Activated naive CD4-positive, alpha-beta T cell treated with Interleukin-2 at 50 U/mL for 16 hours (primary cell): ENCODE data around the gene MAST4.
"Not testable (repeated sequence)": the region's sequence is repeated elsewhere in the genome, so short reads cannot be mapped to it uniquely, and the experiment has no call there.

Experiments used
- DNase-seq: peaks from one replicate; pipeline ENCODE4 v3.0.0-alpha.2; 2020

MAST4 gene

GRCh38 chr5:66818304-66818934 is 222.2 kb downstream of the MAST4 start:
- no peak for DNase-seq

- no peak for DNase-seq
These were observed 222.7 kb downstream of the MAST4 start for GRCh38 chr5:66818935-66819328.

GRCh38 chr5:66820630-66821207 is 224.5 kb downstream of the MAST4 start:
- DNase-seq = no peak

GRCh38 chr5:66821688-66822429 is 225.7 kb downstream of the MAST4 start:
- peak; percentile 51 for DNase-seq

- DNase-seq = not testable (repeated sequence)
These were observed 226.7 kb downstream of the MAST4 start for GRCh38 chr5:66822906-66823305.

GRCh38 chr5:66824476-66824875 is 228.3 kb downstream of the MAST4 start:
- DNase-seq = no peak

- no peak for DNase-seq
These were observed 230.1 kb downstream of the MAST4 start for GRCh38 chr5:66826263-66826662.

- no peak for DNase-seq
These were observed 230.5 kb downstream of the MAST4 start for GRCh38 chr5:66826696-66827095.

GRCh38 chr5:66828046-66828547 is 231.9 kb downstream of the MAST4 start:
- no peak for DNase-seq

GRCh38 chr5:66828548-66829357 is 232.6 kb downstream of the MAST4 start:
- DNase-seq = peak; percentile 61

GRCh38 chr5:66829358-66829674 is 233.1 kb downstream of the MAST4 start:
- DNase-seq = no peak

GRCh38 chr5:66829826-66830225 is 233.6 kb downstream of the MAST4 start:
- no peak for DNase-seq

GRCh38 chr5:66830636-66831035 is 234.4 kb downstream of the MAST4 start:
- no peak for DNase-seq

GRCh38 chr5:66839636-66840185 is 243.5 kb downstream of the MAST4 start:
- no peak for DNase-seq

GRCh38 chr5:66840511-66841013 is 244.4 kb downstream of the MAST4 start:
- no peak for DNase-seq

- no peak for DNase-seq
These were observed 245.1 kb downstream of the MAST4 start for GRCh38 chr5:66841264-66841663.

GRCh38 chr5:66842540-66842939 is 246.3 kb downstream of the MAST4 start:
- DNase-seq = no peak

GRCh38 chr5:66843065-66843464 is 246.9 kb downstream of the MAST4 start:
- no peak for DNase-seq

GRCh38 chr5:66848749-66849641 is 252.8 kb downstream of the MAST4 start:
- no peak for DNase-seq

GRCh38 chr5:66849803-66850202 is 253.6 kb downstream of the MAST4 start:
- no peak for DNase-seq

- no peak for DNase-seq
These were observed 254.3 kb downstream of the MAST4 start for GRCh38 chr5:66850354-66851075.
